Fibroblast of pulmonary artery (primary cell): ENCODE measurements around the gene SKI.

Source experiments
- DNase-seq: peaks from one replicate; pipeline ENCODE4 v3.0.0-alpha.2; 2010; ENCODE audit warnings: low read depth
- H3K4me3 ChIP-seq: replicated peaks from 2 replicates; pipeline ENCODE4 v1.5.1; 2011; ENCODE audit warnings: low read depth, mild to moderate bottlenecking, control low read depth, low read length, moderate library complexity
- TF ChIP-seq, protein P1 (sequence below): IDR thresholded peaks from 2 replicates; pipeline ENCODE4 v1.5.1; 2011; ENCODE audit warnings: mild to moderate bottlenecking, control low read depth, low read length, inconsistent platforms; ENCODE audit errors: missing control alignments

Gene SKI

DNA sequence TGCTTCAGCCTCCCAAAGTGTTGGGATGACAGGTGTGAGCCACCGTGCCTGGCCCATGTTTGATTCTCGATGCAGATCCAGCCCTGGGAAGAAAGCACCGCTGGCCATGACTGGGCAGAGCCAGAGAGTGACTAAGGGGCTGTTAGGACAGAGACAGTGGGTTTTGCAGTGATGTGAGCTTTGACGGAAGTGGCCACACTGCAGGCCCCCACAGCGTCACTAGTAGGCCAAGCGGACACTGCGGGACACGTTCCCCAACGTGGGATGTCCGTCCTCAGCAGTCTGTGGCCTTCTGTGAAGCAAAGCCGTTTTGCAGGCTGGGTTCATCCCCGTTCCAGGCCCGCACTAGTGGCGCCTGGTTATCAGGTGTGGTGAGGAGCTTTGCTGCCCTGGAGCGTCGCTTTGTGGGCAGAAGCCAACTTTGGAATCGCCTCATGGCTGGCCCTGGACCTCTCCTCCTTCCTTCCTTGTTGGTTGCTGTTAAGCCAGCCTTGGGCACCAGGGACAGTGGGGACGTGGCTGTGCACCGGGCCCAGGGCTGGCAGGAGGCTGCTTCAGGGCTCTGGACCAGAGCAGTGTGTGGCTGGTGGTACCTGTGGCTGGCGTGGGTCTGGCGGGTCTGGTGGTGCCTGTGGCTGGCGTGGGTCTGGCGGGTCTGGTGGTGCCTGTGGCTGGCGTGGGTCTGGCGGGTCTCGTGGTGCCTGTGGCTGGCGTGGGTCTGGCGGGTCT is 41.2 kb downstream of the SKI start:
- no peak for DNase-seq
- no peak overlapping the region for H3K4me3 ChIP-seq
- TF ChIP-seq, protein P1, sequence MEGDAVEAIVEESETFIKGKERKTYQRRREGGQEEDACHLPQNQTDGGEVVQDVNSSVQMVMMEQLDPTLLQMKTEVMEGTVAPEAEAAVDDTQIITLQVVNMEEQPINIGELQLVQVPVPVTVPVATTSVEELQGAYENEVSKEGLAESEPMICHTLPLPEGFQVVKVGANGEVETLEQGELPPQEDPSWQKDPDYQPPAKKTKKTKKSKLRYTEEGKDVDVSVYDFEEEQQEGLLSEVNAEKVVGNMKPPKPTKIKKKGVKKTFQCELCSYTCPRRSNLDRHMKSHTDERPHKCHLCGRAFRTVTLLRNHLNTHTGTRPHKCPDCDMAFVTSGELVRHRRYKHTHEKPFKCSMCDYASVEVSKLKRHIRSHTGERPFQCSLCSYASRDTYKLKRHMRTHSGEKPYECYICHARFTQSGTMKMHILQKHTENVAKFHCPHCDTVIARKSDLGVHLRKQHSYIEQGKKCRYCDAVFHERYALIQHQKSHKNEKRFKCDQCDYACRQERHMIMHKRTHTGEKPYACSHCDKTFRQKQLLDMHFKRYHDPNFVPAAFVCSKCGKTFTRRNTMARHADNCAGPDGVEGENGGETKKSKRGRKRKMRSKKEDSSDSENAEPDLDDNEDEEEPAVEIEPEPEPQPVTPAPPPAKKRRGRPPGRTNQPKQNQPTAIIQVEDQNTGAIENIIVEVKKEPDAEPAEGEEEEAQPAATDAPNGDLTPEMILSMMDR = no peak

DNA sequence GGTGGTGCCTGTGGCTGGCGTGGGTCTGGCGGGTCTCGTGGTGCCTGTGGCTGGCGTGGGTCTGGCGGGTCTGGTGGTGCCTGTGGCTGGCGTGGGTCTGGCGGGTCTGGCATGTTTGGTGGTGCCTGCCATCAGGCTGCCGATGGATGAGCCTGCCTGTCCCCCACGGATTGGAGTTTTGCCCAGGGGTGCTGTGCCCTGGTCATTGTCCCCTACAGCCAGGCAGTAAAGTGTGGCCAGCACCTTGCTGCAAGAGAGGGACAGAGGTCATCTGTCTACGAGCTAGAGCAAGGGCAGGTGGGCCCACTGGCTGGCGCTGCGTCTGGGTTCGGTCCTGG is 41.8 kb downstream of the SKI start:
- no peak overlapping the region for H3K4me3 ChIP-seq
- DNase-seq = no peak
- TF ChIP-seq, protein P1 = no peak

DNA sequence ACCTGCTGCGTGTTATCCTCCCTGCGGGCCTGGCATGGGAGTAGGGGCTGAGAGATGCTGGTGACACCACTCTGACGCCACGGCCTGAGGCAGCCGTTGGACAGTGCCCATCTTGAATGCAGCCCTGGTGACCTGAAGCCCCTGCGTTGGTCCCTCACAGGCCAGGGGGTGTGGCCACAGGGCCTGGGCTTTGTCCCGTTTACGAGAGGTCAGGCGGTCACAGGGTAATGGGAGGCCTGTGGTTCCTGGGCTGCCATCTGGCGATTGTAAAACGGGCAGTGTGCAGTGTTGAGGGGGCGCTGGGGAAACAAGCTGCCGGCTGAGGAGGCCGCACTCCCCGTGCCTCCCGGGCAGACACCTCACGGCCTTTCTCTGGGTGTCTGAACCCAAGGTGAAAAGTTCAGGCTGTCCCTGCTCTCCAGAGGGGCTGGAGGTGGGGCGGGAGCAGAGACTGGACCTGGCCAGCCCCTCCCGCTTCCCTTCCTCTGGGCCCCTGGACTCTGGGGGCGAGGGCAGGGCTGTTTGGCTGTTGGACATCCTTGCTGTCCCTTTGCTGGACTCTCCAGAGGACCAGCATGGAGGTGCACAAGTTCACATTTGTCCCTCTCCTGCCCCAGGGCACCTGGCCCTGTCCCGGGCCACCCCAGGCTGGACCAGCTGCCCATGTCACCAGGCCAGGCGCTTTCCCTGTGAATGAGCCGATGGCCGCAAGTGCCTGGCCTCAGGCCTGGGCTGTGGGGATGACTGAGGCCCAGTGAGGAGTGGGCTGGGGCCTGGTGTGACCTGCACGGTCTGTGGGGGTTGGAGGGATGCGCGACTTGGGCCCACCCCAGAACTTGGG is 42.4 kb downstream of the SKI start:
- DNase-seq = no peak
- TF ChIP-seq, protein P1 = no peak
- H3K4me3 ChIP-seq = no peak overlapping the region

DNA sequence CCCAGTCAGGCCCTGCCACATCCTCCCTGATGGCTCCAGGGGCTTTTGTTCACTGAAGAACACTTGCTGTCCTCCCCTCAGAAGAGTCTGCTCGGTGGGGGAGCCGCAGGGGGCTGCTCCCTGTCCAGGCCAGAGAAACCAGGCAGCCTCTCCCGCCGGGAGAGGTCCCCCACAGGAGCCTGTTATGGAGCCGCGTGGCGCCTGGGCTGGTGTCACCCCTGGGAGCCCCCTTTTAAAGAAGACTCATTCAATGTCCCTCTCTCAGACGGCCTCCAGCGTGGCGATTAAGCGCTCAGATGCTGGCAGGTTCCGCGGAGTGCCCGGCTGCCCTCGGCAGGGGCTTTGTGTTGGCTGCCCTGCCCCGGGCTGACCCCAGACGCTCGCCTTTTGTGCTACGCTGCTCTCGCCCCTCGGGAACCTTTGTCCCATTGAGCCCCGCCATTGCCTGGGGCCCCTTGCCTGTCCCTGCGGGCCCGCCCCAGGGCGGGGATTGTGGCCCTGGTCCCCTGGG is 43.1 kb downstream of the SKI start:
- TF ChIP-seq, protein P1 = no peak
- H3K4me3 ChIP-seq = no peak overlapping the region
- DNase-seq = no peak

- DNase-seq = no peak
- no peak overlapping the region for H3K4me3 ChIP-seq
- TF ChIP-seq, protein P1 = no peak
Measured at GRCh38 chr1:2271841-2272655, 43.9 kb downstream of the SKI start.

DNA sequence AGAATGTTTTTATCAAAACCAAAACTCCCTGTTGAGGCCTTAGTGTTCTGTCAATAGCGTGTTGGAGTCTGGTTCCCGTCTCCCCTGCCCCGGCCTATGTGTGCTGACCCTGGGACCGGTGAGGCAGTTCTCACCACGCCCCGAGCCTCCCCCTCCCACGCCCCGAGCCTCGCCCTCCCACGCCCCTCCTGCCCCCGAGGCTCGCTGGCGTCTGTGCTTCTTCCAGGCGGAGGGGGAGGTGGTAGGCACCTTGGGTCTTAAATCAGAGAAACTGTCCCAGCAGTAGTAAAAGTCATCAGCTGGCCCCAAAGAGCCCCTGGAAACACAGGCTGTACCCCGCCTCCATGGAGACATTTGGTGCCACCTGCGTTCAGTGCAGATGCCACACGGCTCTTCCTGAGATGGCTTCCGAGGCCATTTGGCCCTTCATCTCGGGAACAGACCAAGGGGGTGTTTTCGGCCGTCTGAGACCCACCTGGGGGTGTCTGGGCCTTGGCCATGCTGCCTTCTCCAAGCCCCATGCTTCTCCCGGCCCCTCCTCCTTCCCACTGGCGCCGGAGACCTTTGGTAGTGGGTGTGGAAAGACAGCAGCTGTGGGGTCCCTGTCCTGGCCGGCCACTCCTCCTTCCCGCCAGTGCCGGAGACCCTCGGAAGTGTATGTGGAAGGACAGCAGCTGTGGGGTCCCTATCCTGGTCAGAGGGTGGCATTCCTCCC is 44.7 kb downstream of the SKI start:
- TF ChIP-seq, protein P1 = no peak
- DNase-seq = no peak
- no peak overlapping the region for H3K4me3 ChIP-seq
